Retina (tissue), 1 donor: ENCODE data around the gene USP8.
"Not testable (repeated sequence)": the region's sequence is repeated elsewhere in the genome, so short reads cannot be mapped to it uniquely, and the experiment has no call there.

Experiments used
- DNase-seq: peaks from one replicate; pipeline ENCODE4 v3.0.0-alpha.2; 2016

Gene USP8

GRCh38 chr15:50424066-50424890 is at the start of gene USP8:
Gene USP8, plus strand, starts transcription at chr15:50424405. Its CDS starts 14,669 bp downstream, at chr15:50439074.
- DNase-seq, result peak; percentile 99

GRCh38 chr15:50377867-50378751 is 46.1 kb upstream of the USP8 start:
- no peak for DNase-seq

GRCh38 chr15:50378776-50379175 is 45.4 kb upstream of the USP8 start:
- no peak for DNase-seq

GRCh38 chr15:50379413-50379812 is 44.8 kb upstream of the USP8 start:
- not testable (repeated sequence) for DNase-seq

- no peak for DNase-seq
These were observed 44.1 kb upstream of the USP8 start for GRCh38 chr15:50380089-50380488.

GRCh38 chr15:50381438-50381837 is 42.8 kb upstream of the USP8 start:
- no peak for DNase-seq

- not testable (repeated sequence) for DNase-seq
These were observed 41.8 kb upstream of the USP8 start for GRCh38 chr15:50382408-50382807.

GRCh38 chr15:50390554-50391264 is 33.5 kb upstream of the USP8 start:
- no peak for DNase-seq

- DNase-seq, result not testable (repeated sequence)
These were observed 32.6 kb upstream of the USP8 start for GRCh38 chr15:50391561-50391960.

- DNase-seq, result no peak
These were observed 12.3 kb upstream of the USP8 start for GRCh38 chr15:50411870-50412269.

- no peak for DNase-seq
These were observed 9.6 kb upstream of the USP8 start for GRCh38 chr15:50414624-50415023.

GRCh38 chr15:50415752-50416404 is 8.3 kb upstream of the USP8 start:
- no peak for DNase-seq

- no peak for DNase-seq
These were observed 7.3 kb upstream of the USP8 start for GRCh38 chr15:50416890-50417289.

GRCh38 chr15:50418041-50418583 is 6.1 kb upstream of the USP8 start:
- DNase-seq, result no peak

- DNase-seq, result no peak
These were observed 1.0 kb downstream of the USP8 start for GRCh38 chr15:50425219-50425618.

- DNase-seq, result not testable (repeated sequence)
These were observed 1.6 kb downstream of the USP8 start for GRCh38 chr15:50425678-50426246.

GRCh38 chr15:50426428-50426827 is 2.2 kb downstream of the USP8 start:
- no peak for DNase-seq

- DNase-seq, result no peak
These were observed 7.0 kb downstream of the USP8 start for GRCh38 chr15:50431204-50431603.

- no peak for DNase-seq
These were observed 8.0 kb downstream of the USP8 start for GRCh38 chr15:50432230-50432629.

- DNase-seq, result no peak
These were observed 11.6 kb downstream of the USP8 start for GRCh38 chr15:50435772-50436171.

GRCh38 chr15:50438251-50438650 is 14.0 kb downstream of the USP8 start:
- DNase-seq, result no peak

GRCh38 chr15:50440932-50441331 is 16.7 kb downstream of the USP8 start:
- no peak for DNase-seq
